Jurkat, Clone E6-1 (cell line): ENCODE measurements around the gene SRBD1.
A peak's percentile ranks its signal among the peaks of the same experiment; 100 is the strongest.

Source experiments
- DNase-seq: peaks from one replicate; pipeline ENCODE4 v3.0.0-alpha.2; 2011; ENCODE audit warnings: low read depth, low spot score
- H3K4me3 ChIP-seq: 2 replicates; pipeline ENCODE4 v1.5.1; 2011; ENCODE audit warnings: mild to moderate bottlenecking, low read length, control low read depth, moderate library complexity

Gene SRBD1

DNA sequence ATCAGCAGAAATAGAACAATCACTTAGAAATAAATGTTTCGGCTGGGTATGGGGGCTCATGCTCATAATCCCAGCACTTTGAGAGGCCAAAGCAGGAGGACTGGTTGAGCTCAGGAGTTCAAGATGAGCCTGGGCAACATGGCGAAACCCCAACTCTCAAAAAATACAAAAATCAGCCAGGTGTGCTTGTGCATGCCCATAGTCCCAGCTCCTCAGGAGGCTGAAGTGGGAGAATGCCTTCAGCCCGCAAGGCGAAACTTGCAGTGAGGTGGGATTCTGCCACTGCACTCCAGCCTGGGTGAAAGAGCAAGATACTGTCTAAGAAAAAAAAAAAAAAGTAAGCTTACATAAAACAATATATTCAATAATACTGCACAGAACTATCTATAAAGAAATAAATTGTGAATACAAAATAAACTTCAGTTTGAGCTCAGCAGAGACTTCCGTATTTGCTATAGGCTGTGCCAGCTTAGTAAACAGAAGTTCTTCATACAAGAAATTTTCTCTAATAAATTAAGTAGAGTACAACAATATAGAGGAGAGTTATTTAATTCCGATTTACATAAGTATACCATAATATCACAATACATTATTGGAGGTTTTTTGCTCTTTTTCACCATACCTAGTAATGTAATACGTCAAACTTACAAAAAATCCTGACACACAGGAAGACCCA is 43.6 kb downstream of the SRBD1 start:
- H3K4me3 ChIP-seq = peak overlapping the region; percentile 52
- DNase-seq = no peak

DNA sequence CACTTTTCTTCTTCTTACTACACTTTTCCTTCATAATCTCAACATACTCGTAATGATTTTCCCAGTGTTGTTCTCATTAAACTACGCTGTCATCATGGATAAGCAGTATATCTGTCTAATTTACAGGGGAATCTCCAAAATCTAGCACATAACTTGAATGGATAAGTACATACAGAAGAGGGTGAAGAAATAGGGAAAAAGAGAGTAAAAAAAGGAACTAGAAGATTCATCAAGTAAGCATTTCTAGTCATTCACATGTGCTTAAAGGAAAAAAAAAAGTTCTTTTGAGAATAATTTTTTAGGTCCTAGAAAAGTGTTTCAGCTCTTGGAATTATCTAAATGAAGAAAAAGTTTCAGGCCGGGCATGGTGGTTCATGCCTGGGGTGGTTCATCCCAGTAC is 51.6 kb downstream of the SRBD1 start:
- no peak overlapping the region for H3K4me3 ChIP-seq
- DNase-seq = no peak

GRCh38 chr2:45554742-45555140 is 56.3 kb downstream of the SRBD1 start:
- H3K4me3 ChIP-seq = no peak overlapping the region
- no peak for DNase-seq

DNA sequence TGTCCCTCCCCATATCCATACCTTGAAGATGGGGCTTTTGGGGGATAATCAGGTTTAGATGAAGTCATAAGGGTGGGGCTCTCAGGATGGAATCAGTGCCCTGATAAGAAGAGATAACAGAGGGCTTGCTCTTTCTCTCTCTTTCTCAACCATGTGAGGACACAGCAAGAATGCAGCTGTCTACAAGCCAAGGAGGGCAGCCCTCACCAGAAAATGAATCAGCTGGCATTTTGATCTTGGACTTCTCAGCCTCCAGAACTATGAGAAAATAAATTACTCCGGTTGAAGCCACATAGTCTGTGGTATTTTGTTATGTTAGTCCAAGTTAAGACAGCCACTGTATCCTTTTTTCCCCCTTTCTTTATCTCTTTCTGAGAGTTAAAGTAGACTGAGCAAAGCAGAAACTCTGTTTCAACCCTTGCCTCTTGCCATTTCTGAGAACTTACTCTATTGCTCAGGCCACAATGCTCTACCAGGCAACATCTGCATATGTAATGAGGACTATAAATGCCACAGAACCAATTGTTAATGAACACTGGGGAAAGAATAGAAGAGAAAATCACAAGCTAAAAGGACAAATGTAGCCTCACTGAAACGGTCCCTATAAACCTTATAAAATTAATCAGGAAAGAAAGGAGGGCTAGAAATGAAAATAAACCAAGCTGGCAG is 56.9 kb downstream of the SRBD1 start:
- DNase-seq = no peak
- H3K4me3 ChIP-seq = no peak overlapping the region

GRCh38 chr2:45551862-45552261 is 59.2 kb downstream of the SRBD1 start:
- DNase-seq = no peak
- H3K4me3 ChIP-seq = no peak overlapping the region

- no peak for DNase-seq
- H3K4me3 ChIP-seq = no peak overlapping the region
These were observed 65.1 kb downstream of the SRBD1 start for GRCh38 chr2:45545943-45546342.

- H3K4me3 ChIP-seq = no peak overlapping the region
- DNase-seq = no peak
These were observed 67.8 kb downstream of the SRBD1 start for GRCh38 chr2:45543257-45543656.

DNA sequence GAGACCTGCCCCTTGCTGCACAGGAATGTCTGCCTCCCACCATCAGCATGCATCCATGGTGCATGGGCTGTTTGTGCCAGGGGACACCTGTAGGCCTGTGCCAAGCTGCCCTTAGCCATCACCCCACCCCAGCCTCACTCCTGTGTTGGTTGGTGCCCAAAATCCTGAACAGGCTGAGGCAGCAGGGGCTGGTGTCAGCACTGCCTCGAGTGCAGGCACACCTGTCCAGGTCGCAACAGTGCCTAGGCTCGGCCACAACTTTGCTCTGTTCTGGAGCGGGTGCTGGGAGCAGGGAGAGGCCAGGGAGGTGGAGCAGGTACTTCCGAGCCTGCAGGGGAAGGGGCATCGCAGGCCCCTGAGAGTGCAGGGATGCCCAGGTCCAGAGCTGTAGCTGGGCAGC is 69.1 kb downstream of the SRBD1 start:
- DNase-seq = no peak
- no peak overlapping the region for H3K4me3 ChIP-seq

- H3K4me3 ChIP-seq = no peak overlapping the region
- DNase-seq = no peak
These were observed 69.6 kb downstream of the SRBD1 start for GRCh38 chr2:45541450-45541849.

DNA sequence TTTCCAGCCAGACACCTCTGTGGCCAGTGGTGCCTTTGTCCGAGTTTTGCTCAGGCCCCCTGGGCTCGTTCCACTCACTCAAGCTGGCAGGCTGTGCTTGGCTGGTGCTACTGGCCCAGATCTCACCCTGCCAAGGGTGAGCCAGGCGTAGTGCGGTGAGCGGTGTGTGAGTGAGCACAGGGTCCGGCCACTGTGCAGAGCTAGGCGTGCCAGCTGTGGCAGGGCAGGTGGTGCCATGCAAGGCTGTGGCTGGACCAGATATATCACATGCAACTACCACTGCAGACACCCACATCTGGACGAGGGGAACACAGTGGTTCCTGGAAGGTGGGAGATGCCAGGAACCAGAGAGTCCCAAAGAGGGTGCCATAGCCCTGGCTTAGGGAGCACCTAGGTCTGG is 70.1 kb downstream of the SRBD1 start:
- DNase-seq = no peak

DNA sequence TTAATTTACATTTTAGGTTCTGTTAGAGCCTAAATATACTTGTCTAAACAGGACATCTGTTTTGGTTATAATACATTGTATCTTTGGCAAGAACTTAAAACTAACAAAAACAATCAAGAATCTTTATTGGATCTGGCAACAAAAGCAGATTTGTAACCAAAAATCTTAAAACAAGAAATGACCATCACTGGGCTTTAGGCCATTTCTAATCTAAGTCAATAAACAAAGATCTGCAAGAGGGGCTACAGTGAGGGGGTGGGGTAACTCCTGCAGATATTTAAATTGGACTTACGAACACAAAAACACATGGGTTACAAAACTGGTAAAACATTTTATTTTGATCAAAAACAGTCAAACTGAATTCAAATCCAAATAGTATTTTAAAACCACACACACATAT is 77.3 kb downstream of the SRBD1 start:
- no peak for DNase-seq
- no peak overlapping the region for H3K4me3 ChIP-seq

More for the DNA sequence above, 70.1 kb downstream of the SRBD1 start:
- no peak overlapping the region for H3K4me3 ChIP-seq

- no peak overlapping the region for H3K4me3 ChIP-seq
- DNase-seq = no peak
These were observed 78.9 kb downstream of the SRBD1 start for GRCh38 chr2:45532181-45532580.

DNA sequence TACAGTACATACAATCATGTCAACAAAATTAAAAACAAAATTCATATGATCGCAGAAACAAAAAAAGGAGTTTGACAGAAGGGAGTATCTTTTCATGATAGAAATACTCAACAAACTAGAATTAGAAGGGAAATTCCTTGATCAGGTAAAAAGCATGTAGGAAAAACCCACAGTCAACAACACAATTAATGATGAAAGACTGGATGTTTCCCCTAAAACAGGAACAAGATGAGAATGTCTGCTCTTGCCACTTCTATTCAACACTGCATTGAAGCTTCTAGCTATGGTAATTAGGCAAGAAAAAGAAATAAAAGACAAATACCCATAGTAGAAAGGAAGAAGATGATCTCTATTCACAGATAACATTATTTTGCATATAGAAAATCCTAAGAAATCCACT is 87.1 kb downstream of the SRBD1 start:
- no peak for DNase-seq

DNA sequence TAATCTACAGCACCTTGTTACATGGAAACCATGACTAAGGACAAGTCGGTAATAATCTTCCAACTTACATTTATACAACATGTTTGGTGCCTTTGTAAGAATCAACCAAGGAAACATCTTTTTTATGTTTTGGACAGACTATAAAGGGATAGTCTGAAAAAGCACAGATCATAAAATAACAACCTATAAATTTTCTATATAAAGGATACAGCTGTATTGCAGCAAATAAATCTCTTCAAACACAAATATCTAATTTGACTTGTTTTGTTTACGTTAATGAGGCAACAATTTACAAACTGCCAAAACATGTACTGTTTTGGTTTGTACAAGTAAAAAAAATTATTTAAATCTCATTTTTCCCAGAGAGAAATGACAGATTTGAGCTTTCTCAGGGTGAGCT is 92.5 kb downstream of the SRBD1 start:
- no peak for DNase-seq
- H3K4me3 ChIP-seq = no peak overlapping the region

More for the DNA sequence above, 87.1 kb downstream of the SRBD1 start:
- H3K4me3 ChIP-seq = no peak overlapping the region

DNA sequence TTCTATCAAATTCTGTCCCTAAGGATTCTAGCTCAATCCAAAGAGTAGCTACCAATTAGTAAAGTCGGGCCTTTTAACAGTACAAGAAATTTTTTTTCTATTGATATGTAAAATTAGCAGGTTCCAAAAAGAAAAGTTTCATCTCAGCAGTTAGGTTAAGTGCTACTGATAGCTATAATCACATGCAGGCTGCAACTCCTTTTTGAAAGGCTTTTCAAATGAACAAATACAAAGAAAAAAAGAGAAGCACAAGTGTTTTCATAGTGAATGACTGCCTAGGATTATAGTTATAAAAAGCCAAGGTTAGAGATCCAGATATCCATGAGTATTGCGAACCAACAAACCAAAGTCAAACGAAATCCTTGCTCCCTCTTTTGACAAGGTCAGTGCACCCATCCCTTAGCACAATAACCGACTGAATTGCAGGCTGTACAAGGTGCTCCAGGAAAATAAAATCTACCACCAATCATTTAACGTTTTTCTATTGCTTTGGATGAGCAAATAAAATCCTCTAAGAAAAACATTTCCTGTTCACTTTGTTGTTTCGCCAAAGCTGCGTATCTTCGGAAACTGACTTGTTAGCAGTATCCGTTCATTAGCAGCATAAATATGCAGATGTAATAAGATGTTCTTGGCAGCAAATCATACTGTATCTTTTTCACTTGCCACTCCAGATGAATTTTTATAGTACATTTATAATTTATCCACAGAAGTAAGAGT is 100.2 kb downstream of the SRBD1 start:
- DNase-seq = no peak
- no peak overlapping the region for H3K4me3 ChIP-seq

- no peak for DNase-seq
- no peak overlapping the region for H3K4me3 ChIP-seq
These were observed 104.3 kb downstream of the SRBD1 start for GRCh38 chr2:45506756-45507155.

- peak; percentile 34 for DNase-seq
- H3K4me3 ChIP-seq = no peak overlapping the region
These were observed 105.9 kb downstream of the SRBD1 start for GRCh38 chr2:45505138-45505537.

DNA sequence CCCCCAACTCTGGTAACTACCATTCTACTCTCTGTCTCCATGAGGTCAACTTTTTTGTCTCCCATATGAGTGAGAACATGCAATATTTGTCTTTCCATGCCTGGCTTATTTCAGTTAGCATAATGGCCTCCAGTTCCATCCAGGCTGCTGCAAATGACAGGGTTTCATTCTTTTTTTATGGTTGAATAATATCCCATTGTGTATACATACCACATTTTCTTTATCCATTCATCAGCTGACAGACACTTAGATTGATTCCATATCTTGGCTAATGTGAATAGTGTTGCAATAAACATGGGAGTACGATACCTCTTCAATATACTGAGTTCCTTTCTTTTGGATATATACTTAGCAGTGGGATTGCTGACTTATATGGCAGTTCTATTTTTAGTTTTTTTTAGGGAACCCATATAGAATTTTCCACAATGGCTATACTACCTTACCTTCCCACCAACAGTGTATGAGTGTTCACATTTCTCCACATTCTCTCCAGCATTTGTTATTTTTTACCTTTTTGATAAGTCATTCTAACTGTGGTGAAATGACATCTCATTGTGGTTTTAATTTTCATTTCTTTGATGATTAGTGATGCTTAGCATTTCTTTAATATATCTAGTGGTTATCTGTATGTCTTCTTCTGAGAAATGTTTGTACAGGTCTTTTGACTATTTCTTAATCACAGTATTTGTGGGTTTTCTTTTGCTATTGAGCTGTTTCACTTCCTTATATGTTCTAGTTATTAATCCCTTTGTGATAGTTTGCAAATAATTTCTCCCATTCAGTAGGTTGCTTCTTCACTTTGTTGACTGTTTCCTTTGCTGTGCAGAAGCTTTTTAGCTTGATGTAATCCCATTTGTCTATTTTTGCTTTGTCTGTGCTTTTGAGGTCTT is 112.2 kb downstream of the SRBD1 start:
- no peak overlapping the region for H3K4me3 ChIP-seq
- DNase-seq = no peak

GRCh38 chr2:45497355-45497754 is 113.7 kb downstream of the SRBD1 start:
- no peak overlapping the region for H3K4me3 ChIP-seq
- DNase-seq = no peak
